Liver (tissue), 3 donors: Measurements from ENCODE around the gene INO80D.

Source experiments
- ATF3 ChIP-seq: IDR thresholded peaks from 2 replicates; pipeline ENCODE4 v1.6.1; 2016; ENCODE audit warnings: antibody characterized with exemption
- CTCF ChIP-seq: fragments of 150-350 bp; IDR thresholded peaks from 2 replicates; pipeline ENCODE4 v1.5.1; 2017; ENCODE audit warnings: improper control_type of control experiment, low read depth, low read length; ENCODE audit not compliant: missing input control
- EGR1 ChIP-seq, 2 donors: IDR thresholded peaks; 2 replicates each; pipeline ENCODE4 v1.6.1; 2016 to 2018; ENCODE audit warnings: antibody characterized with exemption in 2 of 2, low read depth in 2 of 2
- GABPA ChIP-seq, 2 donors: IDR thresholded peaks in 1 of 2; conservative IDR thresholded peaks in 1 of 2; 2 replicates each; pipeline ENCODE4 v1.6.1; 2016; ENCODE audit warnings: antibody characterized with exemption in 2 of 2, mild to moderate bottlenecking in 1 of 2, moderate library complexity in 1 of 2
- HNF4A ChIP-seq, 2 donors: conservative IDR thresholded peaks; 2 replicates each; pipeline ENCODE4 v1.6.1; 2016; ENCODE audit warnings: antibody characterized with exemption in 2 of 2, mild to moderate bottlenecking in 2 of 2
- JUND ChIP-seq, 2 donors: IDR thresholded peaks; 2 replicates each; pipeline ENCODE4 v1.6.1; 2016; ENCODE audit warnings: antibody characterized with exemption in 2 of 2
- MAX ChIP-seq: IDR thresholded peaks from 2 replicates; pipeline ENCODE4 v1.6.1; 2016; ENCODE audit warnings: antibody characterized with exemption
- RAD21 ChIP-seq, 2 donors: IDR thresholded peaks; 2 replicates each; pipeline ENCODE4 v1.6.1; 2016; ENCODE audit warnings: antibody characterized with exemption in 2 of 2, mild to moderate bottlenecking in 2 of 2
- REST ChIP-seq: IDR thresholded peaks from 2 replicates; pipeline ENCODE4 v1.6.1; 2016; ENCODE audit warnings: antibody characterized with exemption, mild to moderate bottlenecking
- TAF1 ChIP-seq: conservative IDR thresholded peaks from 2 replicates; pipeline ENCODE4 v1.6.1; 2016; ENCODE audit warnings: antibody characterized with exemption, mild to moderate bottlenecking
- YY1 ChIP-seq: IDR thresholded peaks from 2 replicates; pipeline ENCODE4 v1.6.1; 2016; ENCODE audit warnings: antibody characterized with exemption, mild to moderate bottlenecking
- ZBTB33 ChIP-seq: IDR thresholded peaks from 2 replicates; pipeline ENCODE4 v1.6.1; 2016; ENCODE audit warnings: antibody characterized with exemption
- donor health status: healthy.
- donor health status: healthy.

GRCh38 chr2:205952282-205952681 is 133.7 kb downstream of the INO80D start:
- no peak for TF ChIP-seq CTCF
- TF ChIP-seq JUND (IDR thresholded peaks at IDR 0.05), result no peak
- no peak for TF ChIP-seq RAD21 (IDR thresholded peaks at IDR 0.05)
- no peak for TF ChIP-seq EGR1 (IDR thresholded peaks at IDR 0.05; ENCODE audit: low read depth in 2 of 2)
- no peak for TF ChIP-seq GABPA (IDR thresholded peaks at IDR 0.05 in 1 of 2, conservative IDR thresholded peaks at IDR 0.05 in 1 of 2)
- TF ChIP-seq TAF1, result no peak
- TF ChIP-seq HNF4A (conservative IDR thresholded peaks at IDR 0.05), result no peak
- TF ChIP-seq ZBTB33, result no peak
- no peak for TF ChIP-seq YY1
- no peak for TF ChIP-seq REST
- TF ChIP-seq ATF3, result no peak
- TF ChIP-seq MAX, result no peak
